Transverse colon (tissue), 4 donors: ENCODE data around the gene SPEM2. TPM values are rescaled to one million over a fixed set of nuclear protein-coding genes. Genes with fewer than 3 reads are reported as not detected.

Experiments used
- DNase-seq: peaks from one replicate; pipeline ENCODE4 v3.0.0-alpha.2; 2019
- H3K27ac ChIP-seq, 4 donors: fragments of 200-600 bp; sonication (generic); 2 replicates each; pipeline ENCODE4 v1.5.1; 2016 to 2018; ENCODE audit warnings: inconsistent platforms in 4 of 4
- H3K27me3 ChIP-seq: fragments of 200-600 bp; sonication (generic); 2 replicates; pipeline ENCODE4 v1.5.1; 2017; ENCODE audit warnings: inconsistent platforms
- H3K36me3 ChIP-seq, 4 donors: fragments of 200-600 bp; sonication (generic); 2 replicates each; pipeline ENCODE4 v1.5.1; 2017 to 2019; ENCODE audit warnings: inconsistent platforms in 4 of 4
- H3K4me1 ChIP-seq, 4 donors: fragments of 200-600 bp; sonication (generic); 2 replicates each; pipeline ENCODE4 v1.5.1; 2017 to 2020; ENCODE audit warnings: inconsistent platforms in 4 of 4
- H3K4me3 ChIP-seq, 4 donors: fragments of 200-600 bp; sonication (generic); 1 replicate in 1 of 4; 2 replicates in 3 of 4; pipeline versions ENCODE4 v1.5.1 to v1.6.1; 2017 to 2019; ENCODE audit warnings: inconsistent platforms in 4 of 4
- H3K9me3 ChIP-seq, 2 donors: fragments of 200-600 bp; sonication (generic); 2 replicates each; pipeline ENCODE4 v1.5.1; 2017 to 2019; ENCODE audit warnings: inconsistent platforms in 2 of 2
- CTCF ChIP-seq, 5 experiments: fragments of 200-600 bp in 3 of 5; fragments of 450-650 bp in 2 of 5; sonication (generic) in 3 of 5; IDR thresholded peaks; 1 replicate in 2 of 5; 2 replicates in 3 of 5; pipeline ENCODE4 v1.5.1; 2016 to 2017; ENCODE audit warnings: antibody characterized with exemption in 5 of 5, inconsistent platforms in 3 of 5, mild to moderate bottlenecking in 2 of 5, moderate library complexity in 1 of 5
- EP300 ChIP-seq: sonication (generic); formaldehyde crosslinking; IDR thresholded peaks from one replicate; pipeline ENCODE4 v1.6.1; 2017; ENCODE audit warnings: antibody characterized with exemption, low read depth
- POLR2A ChIP-seq: fragments of 450-650 bp; IDR thresholded peaks from one replicate; pipeline ENCODE4 v1.6.1; 2016; ENCODE audit warnings: antibody characterized with exemption, mild to moderate bottlenecking, moderate library complexity
- POLR2AphosphoS5 ChIP-seq, 3 donors: sonication (generic); formaldehyde crosslinking; IDR thresholded peaks; one replicate each; pipeline ENCODE4 v1.6.1; 2016; ENCODE audit warnings: antibody characterized with exemption in 3 of 3
- WGBS, 2 donors: methylation state at CpG; one replicate each; pipeline ENCODE4 v1.1.5; 2018; ENCODE audit warnings: low coverage in 1 of 2; 5-methylcytosine and 5-hydroxymethylcytosine counted together
- in situ Hi-C, 4 donors: fragments of 200-750 bp; cut with MboI; loops; one replicate each; pipeline versions ENCODE4 v1.15.0 to v1.15.1; 2017; ENCODE audit warnings: low sequenced_read_pairs in 3 of 4, low pct_ligation_motif_present in 1 of 4, low pct_unique_long_range_greater_than_20kb in 1 of 4
- intact Hi-C: fragments of 100-400 bp; cut with DNase I; formaldehyde crosslinking; loops from one replicate; pipeline ENCODE4 v1.15.1; 2023; ENCODE audit warnings: low total_unique reads
- total RNA-seq, 4 donors: library from RNA; depleted of rRNA; stranded (reverse); fragments of >200 nt; gene quantifications; one replicate each; pipeline ENCODE4 v1.1.0, GENCODE V29; 2016

Gene SPEM2
- total RNA-seq, 4 donors from 2014 or later = not detected

- Histone ChIP-seq H3K36me3 (no peaks in the 10 kb centered on the region), H3K27me3 (no peaks in the 10 kb centered on the region), H3K4me3 (no peak overlapping the region), H3K27ac (no peak overlapping the region), H3K4me1 (no peaks in the 10 kb centered on the region), H3K9me3 (no peaks in the 10 kb centered on the region)
- no peak for TF ChIP-seq POLR2AphosphoS5 (IDR thresholded peaks at IDR 0.05)
- TF ChIP-seq POLR2A = no peak
- no peak for TF ChIP-seq EP300
- TF ChIP-seq CTCF (IDR thresholded peaks at IDR 0.05) = no peak
- no peak for DNase-seq
- intact Hi-C loops (no loop called here), in situ Hi-C loops (no loop called here)
- WGBS, 2 donors = 83 to 93% methylated on average over 3 to 23 of the region's 23 CpGs
Measured at GRCh38 chr17:7415784-7416183, 9.6 kb upstream of the SPEM2 start.

- Histone ChIP-seq H3K36me3 (no peaks in the 10 kb centered on the region), H3K27me3 (no peaks in the 10 kb centered on the region), H3K4me3 (no peak overlapping the region), H3K27ac (no peak overlapping the region), H3K4me1 (no peaks in the 10 kb centered on the region), H3K9me3 (no peaks in the 10 kb centered on the region)
- intact Hi-C loops (no loop called here), in situ Hi-C loops (no loop called here)
- 67 to 70% methylated on average over 2 to 6 of the region's 6 CpGs for WGBS, 2 donors
- DNase-seq = no peak
- no peak for TF ChIP-seq POLR2AphosphoS5 (IDR thresholded peaks at IDR 0.05)
- no peak for TF ChIP-seq CTCF (IDR thresholded peaks at IDR 0.05)
- no peak for TF ChIP-seq EP300
Measured at GRCh38 chr17:7416323-7416722, 9.1 kb upstream of the SPEM2 start.

GRCh38 chr17:7417056-7417655 is 8.3 kb upstream of the SPEM2 start:
- H3K36me3 ChIP-seq = no peaks in the 10 kb centered on the region
- intact Hi-C loops = no loop called here
- no peaks in the 10 kb centered on the region for H3K27me3 ChIP-seq
- H3K4me3 ChIP-seq = no peak overlapping the region
- H3K4me1 ChIP-seq = no peaks in the 10 kb centered on the region
- in situ Hi-C loops = no loop called here
- 89% methylated on average over 54 of the region's 54 CpGs; no CpG with 5 or more reads in 1 of the 2 donors for WGBS, 2 donors
- TF ChIP-seq EP300 (no peak), CTCF (IDR thresholded peaks at IDR 0.05) (no peak), POLR2AphosphoS5 (IDR thresholded peaks at IDR 0.05) (no peak), POLR2A (no peak)
- H3K9me3 ChIP-seq = no peaks in the 10 kb centered on the region
- DNase-seq = no peak
- H3K27ac ChIP-seq = no peak overlapping the region

- in situ Hi-C loops (no loop called here), intact Hi-C loops (no loop called here)
- 40 to 73% methylated on average over 2 to 17 of the region's 18 CpGs for WGBS, 2 donors
- DNase-seq = no peak
- Histone ChIP-seq H3K9me3 (no peaks in the 10 kb centered on the region), H3K4me3 (no peak overlapping the region), H3K4me1 (no peaks in the 10 kb centered on the region), H3K27ac (no peak overlapping the region), H3K27me3 (no peaks in the 10 kb centered on the region), H3K36me3 (no peaks in the 10 kb centered on the region)
- TF ChIP-seq CTCF (IDR thresholded peaks at IDR 0.05) (no peak), POLR2AphosphoS5 (IDR thresholded peaks at IDR 0.05) (no peak), EP300 (no peak), POLR2A (no peak)
Measured at GRCh38 chr17:7418472-7419152, 6.8 kb upstream of the SPEM2 start.
